IMR-90 (cell line): ENCODE data around the gene PSENEN.

Experiments used
- BHLHE40 ChIP-seq: fragments of 150-350 bp; IDR thresholded peaks from 2 replicates; pipeline ENCODE4 v1.6.1; 2016; ENCODE audit warnings: mild to moderate bottlenecking, low read depth, low read length
- CHD1 ChIP-seq: IDR thresholded peaks from 2 replicates; pipeline ENCODE4 v1.6.1; 2012; ENCODE audit warnings: low read depth, low read length, improper control_type of control experiment
- MAFK ChIP-seq: IDR thresholded peaks from 2 replicates; pipeline ENCODE4 v1.6.1; 2012; ENCODE audit warnings: low read depth, low read length, improper control_type of control experiment
- POLR2A ChIP-seq: IDR thresholded peaks from 2 replicates; pipeline ENCODE4 v1.6.1; 2012; ENCODE audit warnings: mild to moderate bottlenecking, low read depth, low read length
- RAD21 ChIP-seq: IDR thresholded peaks from 2 replicates; pipeline ENCODE4 v1.6.1; 2012; ENCODE audit warnings: low read length, improper control_type of control experiment
- SMC3 ChIP-seq: fragments of 150-350 bp; IDR thresholded peaks from 2 replicates; pipeline ENCODE4 v1.6.1; 2016; ENCODE audit warnings: low read depth, mild to moderate bottlenecking, antibody characterized with exemption, low read length, moderate library complexity
- TF ChIP-seq, protein P1 (sequence below): conservative IDR thresholded peaks from 2 replicates; pipeline ENCODE4 v1.5.1; 2012; ENCODE audit warnings: mild to moderate bottlenecking, low read depth, low read length, improper control_type of control experiment
- TF ChIP-seq, protein P2 (sequence below): fragments of 150-350 bp; IDR thresholded peaks from 2 replicates; pipeline ENCODE4 v1.6.1; 2016; ENCODE audit warnings: low read depth, mild to moderate bottlenecking, low read length, moderate library complexity, borderline replicate concordance

DNA sequence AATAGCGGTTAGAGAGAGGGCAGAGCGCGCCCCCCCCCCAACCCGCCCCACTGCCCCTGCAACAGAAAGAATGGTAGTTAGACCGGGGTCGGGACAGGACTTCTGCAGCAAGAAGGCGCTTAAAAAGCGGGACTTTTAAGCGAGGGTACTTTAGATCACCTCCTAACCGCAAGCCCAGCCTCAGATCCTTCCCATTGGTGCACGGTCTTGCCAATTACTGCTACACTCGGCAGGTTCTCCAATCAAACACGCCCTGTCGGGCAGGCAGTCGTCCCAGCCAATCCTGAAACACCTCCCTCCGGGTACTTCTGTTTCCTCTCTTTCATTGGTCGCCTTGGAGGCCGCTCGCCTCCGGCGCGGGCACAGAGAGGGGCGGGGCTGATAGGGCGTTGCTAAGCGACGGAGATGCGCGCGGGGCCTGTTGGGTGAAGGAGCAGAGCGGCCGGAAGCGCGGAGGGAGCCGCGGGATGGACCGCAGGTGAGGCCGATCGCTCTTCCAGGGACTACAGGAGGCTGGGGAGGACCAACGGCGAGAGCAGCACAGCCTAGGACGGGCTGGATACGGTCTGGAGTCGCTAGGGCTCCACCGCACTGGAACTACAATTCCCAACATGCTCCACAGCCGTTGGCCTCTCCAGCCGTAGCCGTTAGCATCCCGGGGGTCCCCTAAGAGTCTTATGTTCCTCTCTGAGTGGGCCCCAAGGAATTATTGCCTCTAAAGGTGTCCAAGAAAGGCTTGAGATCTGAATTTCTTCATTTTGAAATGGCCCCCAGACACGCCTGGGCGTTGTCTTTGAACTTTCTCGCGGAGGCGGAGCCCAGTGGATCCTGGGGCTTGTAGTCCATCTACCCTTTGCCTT, 12.5 kb downstream of the PSENEN start, which contains the start of gene PROSER3:
- TF ChIP-seq, protein P1, sequence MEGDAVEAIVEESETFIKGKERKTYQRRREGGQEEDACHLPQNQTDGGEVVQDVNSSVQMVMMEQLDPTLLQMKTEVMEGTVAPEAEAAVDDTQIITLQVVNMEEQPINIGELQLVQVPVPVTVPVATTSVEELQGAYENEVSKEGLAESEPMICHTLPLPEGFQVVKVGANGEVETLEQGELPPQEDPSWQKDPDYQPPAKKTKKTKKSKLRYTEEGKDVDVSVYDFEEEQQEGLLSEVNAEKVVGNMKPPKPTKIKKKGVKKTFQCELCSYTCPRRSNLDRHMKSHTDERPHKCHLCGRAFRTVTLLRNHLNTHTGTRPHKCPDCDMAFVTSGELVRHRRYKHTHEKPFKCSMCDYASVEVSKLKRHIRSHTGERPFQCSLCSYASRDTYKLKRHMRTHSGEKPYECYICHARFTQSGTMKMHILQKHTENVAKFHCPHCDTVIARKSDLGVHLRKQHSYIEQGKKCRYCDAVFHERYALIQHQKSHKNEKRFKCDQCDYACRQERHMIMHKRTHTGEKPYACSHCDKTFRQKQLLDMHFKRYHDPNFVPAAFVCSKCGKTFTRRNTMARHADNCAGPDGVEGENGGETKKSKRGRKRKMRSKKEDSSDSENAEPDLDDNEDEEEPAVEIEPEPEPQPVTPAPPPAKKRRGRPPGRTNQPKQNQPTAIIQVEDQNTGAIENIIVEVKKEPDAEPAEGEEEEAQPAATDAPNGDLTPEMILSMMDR = no peak
- TF ChIP-seq POLR2A (peak; percentile 71), MAFK (no peak), BHLHE40 (no peak), CHD1 (no peak; the same call in 1 of the 2 replicates), SMC3 (no peak), RAD21 (no peak)
- TF ChIP-seq, protein P2, sequence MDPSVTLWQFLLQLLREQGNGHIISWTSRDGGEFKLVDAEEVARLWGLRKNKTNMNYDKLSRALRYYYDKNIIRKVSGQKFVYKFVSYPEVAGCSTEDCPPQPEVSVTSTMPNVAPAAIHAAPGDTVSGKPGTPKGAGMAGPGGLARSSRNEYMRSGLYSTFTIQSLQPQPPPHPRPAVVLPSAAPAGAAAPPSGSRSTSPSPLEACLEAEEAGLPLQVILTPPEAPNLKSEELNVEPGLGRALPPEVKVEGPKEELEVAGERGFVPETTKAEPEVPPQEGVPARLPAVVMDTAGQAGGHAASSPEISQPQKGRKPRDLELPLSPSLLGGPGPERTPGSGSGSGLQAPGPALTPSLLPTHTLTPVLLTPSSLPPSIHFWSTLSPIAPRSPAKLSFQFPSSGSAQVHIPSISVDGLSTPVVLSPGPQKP = no peak
